HUES6 (cell line): ENCODE data around the gene HRAS.
"Not testable (repeated sequence)": the region's sequence is repeated elsewhere in the genome, so short reads cannot be mapped to it uniquely, and the experiment has no call there.

Source experiments
- H3K27ac ChIP-seq: 2 replicates; pipeline ENCODE4 v1.7.0; 2013; ENCODE audit warnings: low read depth, mild to moderate bottlenecking, low read length, inconsistent platforms
- H3K27me3 ChIP-seq: 2 replicates; pipeline ENCODE4 v1.6.1; 2013; ENCODE audit warnings: low read length; ENCODE audit not compliant: control insufficient read depth, insufficient read depth
- H3K36me3 ChIP-seq: 2 replicates; pipeline ENCODE4 v1.6.1; 2013; ENCODE audit warnings: low read length; ENCODE audit not compliant: control insufficient read depth, insufficient read depth
- H3K4me1 ChIP-seq: 2 replicates; pipeline ENCODE4 v1.6.1; 2013; ENCODE audit warnings: low read length; ENCODE audit not compliant: control insufficient read depth, insufficient read depth
- H3K4me3 ChIP-seq: 2 replicates; pipeline ENCODE4 v1.5.1; 2013; ENCODE audit warnings: low read depth, low read length
- H3K9ac ChIP-seq: one replicate; pipeline ENCODE4 v1.6.1; 2013; ENCODE audit warnings: mild to moderate bottlenecking, low read length
- H3K9me3 ChIP-seq: 2 replicates; pipeline ENCODE4 v1.6.1; 2013; ENCODE audit warnings: low read depth, low read length; ENCODE audit not compliant: control insufficient read depth, insufficient read depth

Gene HRAS

GRCh38 chr11:528815-529727 lies 6.3 kb downstream of the HRAS start:
- H3K27ac ChIP-seq = no peak overlapping the region
- no peak overlapping the region for H3K9ac ChIP-seq
- peaks cover 27% of the 10 kb centered on the region for H3K36me3 ChIP-seq
- no peaks in the 10 kb centered on the region for H3K9me3 ChIP-seq
- H3K27me3 ChIP-seq = no peaks in the 10 kb centered on the region
- H3K4me1 ChIP-seq = no peaks in the 10 kb centered on the region
- H3K4me3 ChIP-seq = no peak overlapping the region

GRCh38 chr11:528166-528814 lies 7.1 kb downstream of the HRAS start:
- H3K9me3 ChIP-seq = no peaks in the 10 kb centered on the region
- H3K4me1 ChIP-seq = no peaks in the 10 kb centered on the region
- H3K27me3 ChIP-seq = no peaks in the 10 kb centered on the region
- H3K36me3 ChIP-seq = peaks cover 19% of the 10 kb centered on the region
- H3K9ac ChIP-seq = no peak overlapping the region
- H3K4me3 ChIP-seq = no peak overlapping the region
- H3K27ac ChIP-seq = no peak overlapping the region

GRCh38 chr11:526192-526591 lies 9.2 kb downstream of the HRAS start:
- H3K4me1 ChIP-seq = no peaks in the 10 kb centered on the region
- H3K4me3 ChIP-seq = no peak overlapping the region
- no peaks in the 10 kb centered on the region for H3K27me3 ChIP-seq
- H3K27ac ChIP-seq = no peak overlapping the region
- H3K9ac ChIP-seq = no peak overlapping the region
- no peaks in the 10 kb centered on the region for H3K36me3 ChIP-seq
- H3K9me3 ChIP-seq = no peaks in the 10 kb centered on the region

- Histone ChIP-seq H3K4me1 (no peaks in the 10 kb centered on the region), H3K9ac (no peak overlapping the region), H3K36me3 (no peaks in the 10 kb centered on the region), H3K27me3 (no peaks in the 10 kb centered on the region), H3K27ac (no peak overlapping the region), H3K9me3 (peaks cover 17% of the 10 kb centered on the region), H3K4me3 (no peak overlapping the region)
Observed at GRCh38 chr11:521177-521688, 14.1 kb downstream of the HRAS start.

GRCh38 chr11:520428-521176 lies 14.8 kb downstream of the HRAS start:
- H3K27ac ChIP-seq = no peak overlapping the region
- H3K4me3 ChIP-seq = no peak overlapping the region
- H3K9me3 ChIP-seq = peaks cover 21% of the 10 kb centered on the region
- H3K36me3 ChIP-seq = no peaks in the 10 kb centered on the region
- H3K27me3 ChIP-seq = no peaks in the 10 kb centered on the region
- no peaks in the 10 kb centered on the region for H3K4me1 ChIP-seq
- no peak overlapping the region for H3K9ac ChIP-seq

GRCh38 chr11:518463-519202 lies 16.7 kb downstream of the HRAS start:
- H3K4me1 ChIP-seq = no peaks in the 10 kb centered on the region
- H3K27me3 ChIP-seq = no peaks in the 10 kb centered on the region
- H3K27ac ChIP-seq = no peak overlapping the region
- no peaks in the 10 kb centered on the region; the same call in 1 of the 2 replicates for H3K36me3 ChIP-seq
- peak overlapping the region; percentile 31; the same call in 1 of the 2 replicates for H3K4me3 ChIP-seq
- H3K9ac ChIP-seq = no peak overlapping the region
- H3K9me3 ChIP-seq = peaks cover 26% of the 10 kb centered on the region

- H3K9me3 ChIP-seq = peaks cover 26% of the 10 kb centered on the region
- H3K27ac ChIP-seq, H3K36me3 ChIP-seq, H3K4me1 ChIP-seq, H3K27me3 ChIP-seq, H3K9ac ChIP-seq, H3K4me3 ChIP-seq: not testable (repeated sequence)
Observed at GRCh38 chr11:516918-517685, 18.3 kb downstream of the HRAS start.

GRCh38 chr11:516400-516799 lies 19.0 kb downstream of the HRAS start:
- H3K27ac ChIP-seq = no peak overlapping the region
- no peaks in the 10 kb centered on the region for H3K27me3 ChIP-seq
- peaks cover 26% of the 10 kb centered on the region for H3K9me3 ChIP-seq
- H3K4me1 ChIP-seq = no peaks in the 10 kb centered on the region
- no peak overlapping the region for H3K4me3 ChIP-seq
- no peak overlapping the region for H3K9ac ChIP-seq
- H3K36me3 ChIP-seq = no peaks in the 10 kb centered on the region; the same call in 1 of the 2 replicates

- no peak overlapping the region for H3K9ac ChIP-seq
- no peaks in the 10 kb centered on the region for H3K4me1 ChIP-seq
- H3K36me3 ChIP-seq = no peaks in the 10 kb centered on the region; the same call in none of the 2 replicates
- H3K27me3 ChIP-seq = no peaks in the 10 kb centered on the region
- peaks cover 26% of the 10 kb centered on the region for H3K9me3 ChIP-seq
- no peak overlapping the region for H3K4me3 ChIP-seq
- no peak overlapping the region for H3K27ac ChIP-seq
Observed at GRCh38 chr11:515131-515530, 20.2 kb downstream of the HRAS start.

GRCh38 chr11:514606-515005 lies 20.8 kb downstream of the HRAS start:
- Histone ChIP-seq H3K27me3 (no peaks in the 10 kb centered on the region), H3K4me1 (no peaks in the 10 kb centered on the region), H3K4me3 (no peak overlapping the region), H3K9me3 (peaks cover 26% of the 10 kb centered on the region), H3K27ac (no peak overlapping the region), H3K36me3 (no peaks in the 10 kb centered on the region; the same call in none of the 2 replicates), H3K9ac (no peak overlapping the region)
